Endothelial cell (in vitro differentiated cells): ENCODE measurements around the gene NECTIN1. TPM values are rescaled to one million over a fixed set of nuclear protein-coding genes. Genes with fewer than 3 reads are reported as not detected.

Experiments used
- DNase-seq: peaks from one replicate; pipeline ENCODE4 v3.0.0; 2021; ENCODE audit warnings: low spot score
- H3K27ac Mint-ChIP-seq: one replicate; pipeline ENCODE4 v1.8.0; 2021; ENCODE audit warnings: mixed read lengths, inconsistent platforms; ENCODE audit not compliant: unreplicated experiment
- H3K27me3 Mint-ChIP-seq: one replicate; pipeline ENCODE4 v1.8.0; 2021; ENCODE audit warnings: mild to moderate bottlenecking, moderate library complexity, mixed read lengths, inconsistent platforms; ENCODE audit not compliant: unreplicated experiment
- H3K36me3 Mint-ChIP-seq: one replicate; pipeline ENCODE4 v1.8.0; 2021; ENCODE audit warnings: mild to moderate bottlenecking, low read depth, mixed read lengths, inconsistent platforms; ENCODE audit not compliant: unreplicated experiment
- H3K4me1 Mint-ChIP-seq: one replicate; pipeline ENCODE4 v1.8.0; 2021; ENCODE audit warnings: mild to moderate bottlenecking, mixed read lengths, inconsistent platforms; ENCODE audit not compliant: unreplicated experiment
- H3K4me3 Mint-ChIP-seq: one replicate; pipeline ENCODE4 v1.8.0; 2021; ENCODE audit warnings: mild to moderate bottlenecking, mixed read lengths, inconsistent platforms; ENCODE audit not compliant: unreplicated experiment
- H3K9me3 Mint-ChIP-seq: one replicate; pipeline ENCODE4 v1.8.0; 2021; ENCODE audit warnings: mixed read lengths, inconsistent platforms; ENCODE audit not compliant: unreplicated experiment
- total RNA-seq: library from RNA; stranded (reverse); fragmentation: NEBNext Ultra II Directional; extraction: Animal tissue kit (Norgen Biotek cat#: 25700); gene quantifications from one replicate; pipeline ENCODE4 v1.2.1, GENCODE V29; 2021; ENCODE audit not compliant: unreplicated experiment
- TF ChIP-seq, protein P1 (sequence below): fragments of 200-600 bp; sonication (generic); IDR thresholded peaks from one replicate; pipeline ENCODE4 v1.5.0; 2021; ENCODE audit warnings: antibody characterized with exemption; ENCODE audit not compliant: unreplicated experiment

Gene NECTIN1
- total RNA-seq, 1 donor from 2014 or later: 17.9 TPM

DNA sequence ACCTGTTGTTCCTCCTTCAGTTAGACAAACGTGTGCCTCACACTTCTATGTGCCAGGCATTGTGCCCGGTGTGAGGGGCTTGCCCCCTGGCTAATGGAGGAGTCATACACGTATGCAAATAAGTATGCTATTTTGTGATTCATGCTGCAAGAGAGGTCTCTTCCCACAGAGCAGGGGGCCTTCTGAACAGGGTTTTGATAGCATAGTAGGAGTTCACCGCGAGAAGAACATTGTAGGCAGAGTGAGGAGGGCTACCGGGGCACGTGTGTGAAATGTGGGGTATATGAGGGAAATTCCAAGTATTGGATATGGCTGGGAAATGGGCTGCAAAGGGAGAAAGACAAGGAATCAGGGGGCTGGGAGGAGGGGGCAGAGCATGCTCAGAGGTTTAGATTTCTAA lies 84.5 kb downstream of the NECTIN1 start:
- no peak for DNase-seq
- Mint-ChIP-seq H3K27me3 (peaks cover 11% of the 10 kb centered on the region), H3K4me3 (no peak overlapping the region), H3K36me3 (no peaks in the 10 kb centered on the region), H3K4me1 (no peaks in the 10 kb centered on the region), H3K9me3 (no peaks in the 10 kb centered on the region), H3K27ac (no peak overlapping the region)
- TF ChIP-seq, protein P1, sequence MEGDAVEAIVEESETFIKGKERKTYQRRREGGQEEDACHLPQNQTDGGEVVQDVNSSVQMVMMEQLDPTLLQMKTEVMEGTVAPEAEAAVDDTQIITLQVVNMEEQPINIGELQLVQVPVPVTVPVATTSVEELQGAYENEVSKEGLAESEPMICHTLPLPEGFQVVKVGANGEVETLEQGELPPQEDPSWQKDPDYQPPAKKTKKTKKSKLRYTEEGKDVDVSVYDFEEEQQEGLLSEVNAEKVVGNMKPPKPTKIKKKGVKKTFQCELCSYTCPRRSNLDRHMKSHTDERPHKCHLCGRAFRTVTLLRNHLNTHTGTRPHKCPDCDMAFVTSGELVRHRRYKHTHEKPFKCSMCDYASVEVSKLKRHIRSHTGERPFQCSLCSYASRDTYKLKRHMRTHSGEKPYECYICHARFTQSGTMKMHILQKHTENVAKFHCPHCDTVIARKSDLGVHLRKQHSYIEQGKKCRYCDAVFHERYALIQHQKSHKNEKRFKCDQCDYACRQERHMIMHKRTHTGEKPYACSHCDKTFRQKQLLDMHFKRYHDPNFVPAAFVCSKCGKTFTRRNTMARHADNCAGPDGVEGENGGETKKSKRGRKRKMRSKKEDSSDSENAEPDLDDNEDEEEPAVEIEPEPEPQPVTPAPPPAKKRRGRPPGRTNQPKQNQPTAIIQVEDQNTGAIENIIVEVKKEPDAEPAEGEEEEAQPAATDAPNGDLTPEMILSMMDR: no peak

DNA sequence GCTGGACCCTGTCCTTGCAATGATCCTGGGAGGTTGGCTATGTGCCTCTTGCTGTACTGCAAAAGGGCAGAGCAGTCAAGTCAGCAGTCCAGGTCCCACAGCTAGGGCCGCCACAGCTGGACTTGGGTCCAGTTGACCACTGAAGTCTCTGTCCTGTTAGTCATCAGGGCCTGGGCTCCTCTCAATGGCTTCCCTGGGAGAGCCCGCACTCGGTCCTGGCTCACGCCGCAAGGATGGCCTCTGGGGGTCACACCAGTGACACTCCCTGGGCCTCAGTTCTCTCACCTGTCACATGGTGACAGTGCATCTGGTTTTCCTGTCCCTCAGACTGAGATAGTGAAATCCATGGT lies 85.1 kb downstream of the NECTIN1 start:
- no peaks in the 10 kb centered on the region for H3K4me1 Mint-ChIP-seq
- peaks cover 11% of the 10 kb centered on the region for H3K27me3 Mint-ChIP-seq
- TF ChIP-seq, protein P1: no peak
- no peaks in the 10 kb centered on the region for H3K36me3 Mint-ChIP-seq
- DNase-seq: no peak
- H3K27ac Mint-ChIP-seq: no peak overlapping the region
- no peak overlapping the region for H3K4me3 Mint-ChIP-seq
- H3K9me3 Mint-ChIP-seq: no peaks in the 10 kb centered on the region

DNA sequence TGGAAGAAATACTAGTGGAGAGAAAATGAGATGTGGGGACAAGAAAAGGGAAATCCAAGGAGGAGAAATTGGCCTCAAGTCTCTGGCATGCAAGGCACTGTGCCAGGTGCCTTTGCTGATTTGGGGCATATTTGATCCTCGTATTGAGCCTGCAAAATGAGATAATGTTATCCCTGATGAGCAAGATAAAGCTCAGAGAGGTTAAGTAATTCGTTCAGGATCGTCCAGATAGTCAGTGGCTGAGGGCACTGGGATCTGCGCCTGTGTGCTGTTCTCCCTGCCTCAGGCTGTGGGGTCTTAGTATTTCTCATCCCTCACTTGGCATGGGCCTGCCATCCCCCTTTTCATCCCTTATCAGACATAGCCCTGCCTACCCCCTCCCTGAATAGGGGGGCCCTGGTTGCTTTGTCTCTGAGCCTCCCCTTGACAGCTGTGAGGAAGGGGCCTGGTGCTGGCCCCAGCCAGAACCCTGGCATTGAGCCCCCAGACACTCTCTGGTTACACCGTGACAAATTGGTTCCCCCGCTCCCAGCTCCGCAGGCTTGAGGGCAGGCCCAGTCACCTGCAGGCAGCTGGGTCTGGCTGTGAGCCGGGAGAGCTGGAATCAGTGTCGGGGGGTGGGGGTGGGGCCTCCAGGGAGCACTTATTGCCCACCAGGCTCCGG lies 85.7 kb downstream of the NECTIN1 start:
- H3K9me3 Mint-ChIP-seq: no peaks in the 10 kb centered on the region
- H3K4me3 Mint-ChIP-seq: no peak overlapping the region
- no peak overlapping the region for H3K27ac Mint-ChIP-seq
- DNase-seq: no peak
- H3K36me3 Mint-ChIP-seq: no peaks in the 10 kb centered on the region
- peaks cover 11% of the 10 kb centered on the region for H3K27me3 Mint-ChIP-seq
- H3K4me1 Mint-ChIP-seq: no peaks in the 10 kb centered on the region
- TF ChIP-seq, protein P1: no peak

DNA sequence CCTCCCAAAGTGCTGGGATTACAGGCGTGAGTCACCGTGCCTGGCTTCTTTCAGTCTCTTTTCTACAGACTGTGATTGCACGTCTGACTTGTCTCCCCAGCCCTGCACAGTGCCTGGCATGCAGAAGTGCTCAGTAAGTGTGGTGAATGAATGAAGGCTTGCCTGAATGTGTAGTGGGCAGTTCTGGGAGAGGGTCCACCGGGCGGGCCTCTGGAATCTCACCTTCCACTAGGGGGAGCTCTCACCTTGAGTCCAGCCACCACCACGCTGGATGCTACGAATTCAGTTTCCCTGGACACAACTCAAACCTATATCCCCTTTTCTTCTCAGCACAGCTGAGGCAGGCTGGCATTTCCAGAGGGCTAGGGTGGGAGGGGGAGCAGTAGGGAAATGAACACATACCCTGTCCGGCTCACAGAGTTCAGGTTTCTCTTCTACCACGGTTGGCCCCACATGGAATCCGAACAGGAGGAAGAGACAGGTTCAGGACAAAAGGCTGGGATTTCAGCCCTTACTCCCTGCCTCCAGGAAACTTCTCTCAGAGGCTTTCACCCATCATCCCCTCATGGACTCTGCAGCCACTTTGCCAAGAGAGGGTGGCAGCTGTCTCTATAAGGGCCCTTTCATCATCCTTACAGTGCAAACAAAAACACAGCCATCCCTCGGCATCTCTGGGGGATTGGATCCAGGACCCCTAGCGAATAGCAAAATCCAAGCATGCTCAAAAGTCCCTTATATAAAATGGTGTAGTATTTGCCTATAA lies 86.8 kb downstream of the NECTIN1 start:
- Mint-ChIP-seq H3K4me3 (no peak overlapping the region), H3K27me3 (peaks cover 11% of the 10 kb centered on the region), H3K9me3 (no peaks in the 10 kb centered on the region), H3K27ac (no peak overlapping the region), H3K4me1 (no peaks in the 10 kb centered on the region), H3K36me3 (peaks cover 1% of the 10 kb centered on the region)
- DNase-seq: no peak
- TF ChIP-seq, protein P1: peak; percentile 64

DNA sequence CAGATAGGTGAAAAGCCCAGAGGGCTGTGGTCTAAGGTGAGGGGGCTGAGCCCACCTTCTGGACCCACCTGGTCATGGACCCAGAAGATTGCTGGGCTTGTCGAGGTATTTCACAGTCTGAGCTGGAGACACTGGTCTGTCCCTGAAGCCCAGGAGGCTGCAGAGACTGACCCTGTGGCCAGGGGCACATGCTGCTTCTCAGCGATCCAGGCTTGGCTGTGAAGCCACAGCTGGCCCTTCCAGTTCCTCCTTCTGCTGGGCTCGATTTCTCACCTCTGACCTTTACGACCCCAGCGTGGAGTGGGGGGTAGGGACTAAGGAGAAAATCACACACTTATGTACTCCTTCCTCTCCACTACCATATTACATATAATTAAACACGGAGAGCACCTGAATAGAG lies 88.5 kb downstream of the NECTIN1 start:
- Mint-ChIP-seq H3K4me1 (no peaks in the 10 kb centered on the region), H3K36me3 (peaks cover 6% of the 10 kb centered on the region), H3K9me3 (no peaks in the 10 kb centered on the region), H3K27me3 (peaks cover 9% of the 10 kb centered on the region), H3K27ac (no peak overlapping the region), H3K4me3 (no peak overlapping the region)
- TF ChIP-seq, protein P1: no peak
- DNase-seq: no peak
